CD4-positive, alpha-beta memory T cell (primary cell): ENCODE measurements around the gene CRTAC1. TPM values are rescaled to one million over a fixed set of nuclear protein-coding genes. Genes with fewer than 3 reads are reported as not detected.

Experiments used
- CTCF ChIA-PET: fragments of 350-600 bp; sonication (Branson Sonifier 250); formaldehyde crosslinking; loops from one replicate; lab custom pipeline; 2021; ENCODE audit warnings: inconsistent platforms; ENCODE audit not compliant: partially characterized antibody; lab: Charles Lee
- POLR2A ChIA-PET: fragments of 350-600 bp; sonication (Branson Sonifier 250); formaldehyde crosslinking; loops from one replicate; lab custom pipeline; 2021; ENCODE audit not compliant: partially characterized antibody; lab: Charles Lee
- DNase-seq, 5 donors: peaks; one replicate each; pipeline versions ENCODE4 v3.0.0 to v3.0.0-alpha.2; 2020 to 2022; ENCODE audit warnings: mixed read lengths in 1 of 5
- H3K27ac ChIP-seq: one replicate; pipeline ENCODE4 v1.7.0; 2013; ENCODE audit warnings: low read depth, low read length
- H3K27me3 ChIP-seq: 2 replicates; pipeline ENCODE4 v1.7.0; 2013; ENCODE audit warnings: mild to moderate bottlenecking, low read length, moderate library complexity; ENCODE audit not compliant: insufficient read depth
- H3K36me3 ChIP-seq: 2 replicates; pipeline ENCODE4 v1.7.0; 2013; ENCODE audit warnings: mild to moderate bottlenecking, low read length, moderate library complexity; ENCODE audit not compliant: insufficient read depth
- H3K4me1 ChIP-seq: 2 replicates; pipeline ENCODE4 v1.7.0; 2013; ENCODE audit warnings: mild to moderate bottlenecking, low read length, moderate library complexity; ENCODE audit not compliant: insufficient read depth
- H3K4me3 ChIP-seq, 2 donors: one replicate each; pipeline ENCODE4 v1.7.0; 2013; ENCODE audit warnings: low read length in 2 of 2, mild to moderate bottlenecking in 1 of 2
- H3K9me3 ChIP-seq, 2 donors: one replicate each; pipeline ENCODE4 v1.7.0; 2013; ENCODE audit warnings: low read length in 2 of 2, control low read depth in 1 of 2; ENCODE audit not compliant: control insufficient read depth in 1 of 2
- H3K27ac Mint-ChIP-seq, 7 donors: one replicate each; pipeline ENCODE4 v1.8.0; 2020 to 2021; ENCODE audit warnings: mixed read lengths in 7 of 7, mild to moderate bottlenecking in 6 of 7, inconsistent platforms in 3 of 7, moderate library complexity in 3 of 7
- H3K27me3 Mint-ChIP-seq, 2 donors: one replicate each; pipeline ENCODE4 v1.8.0; 2020 to 2021; ENCODE audit warnings: mixed read lengths in 2 of 2
- H3K36me3 Mint-ChIP-seq, 2 donors: one replicate each; pipeline ENCODE4 v1.8.0; 2020 to 2021; ENCODE audit warnings: mixed read lengths in 2 of 2, inconsistent platforms in 1 of 2, mild to moderate bottlenecking in 1 of 2
- H3K4me1 Mint-ChIP-seq, 4 donors: one replicate each; pipeline ENCODE4 v1.8.0; 2020 to 2021; ENCODE audit warnings: mixed read lengths in 4 of 4, mild to moderate bottlenecking in 1 of 4
- H3K4me3 Mint-ChIP-seq, 8 donors: one replicate each; pipeline ENCODE4 v1.8.0; 2020 to 2021; ENCODE audit warnings: mixed read lengths in 8 of 8, mild to moderate bottlenecking in 7 of 8, moderate library complexity in 6 of 8, inconsistent platforms in 3 of 8
- H3K9me3 Mint-ChIP-seq, 8 donors: one replicate each; pipeline ENCODE4 v1.8.0; 2020 to 2021; ENCODE audit warnings: mixed read lengths in 8 of 8, mild to moderate bottlenecking in 5 of 8, inconsistent platforms in 3 of 8, moderate library complexity in 1 of 8
- intact Hi-C: fragments of 100-400 bp; cut with micrococcal nuclease; formaldehyde crosslinking; loops from one replicate; pipeline ENCODE4 v1.15.1; 2023
- polyA plus RNA-seq, 2 donors: library from polyadenylated mRNA; unstranded; fragments of 300-500 nt; fragmentation: Illumina TruSeq; gene quantifications; one replicate each; pipeline ENCODE4 v1.2.3, GENCODE V29; 2021
- total RNA-seq, 2 experiments: library from RNA; stranded (reverse); gene quantifications; one replicate each; pipeline ENCODE4 v1.2.3, GENCODE V29; 2021

Gene CRTAC1
- total and polyA plus RNA-seq, 4 experiments from 2014 or later, result not detected

- Histone ChIP-seq H3K4me3 (no peak overlapping the region), H3K27me3 (no peaks in the 10 kb centered on the region), H3K27ac (no peak overlapping the region), H3K4me1 (no peaks in the 10 kb centered on the region), H3K9me3 (no peaks in the 10 kb centered on the region), H3K36me3 (no peaks in the 10 kb centered on the region)
- Mint-ChIP-seq H3K27ac (no peak overlapping the region), H3K9me3 (no peaks in the 10 kb centered on the region), H3K36me3 (no peaks in the 10 kb centered on the region), H3K27me3 (peaks cover 1 to 3% of the 10 kb centered on the region in 2 donors), H3K4me1 (no peaks in the 10 kb centered on the region), H3K4me3 (no peak overlapping the region)
- ChIA-PET CTCF (interaction anchor here (1.9 to 11.0 kb wide), 2 partner anchors 84 kb away, joined by 11 to 392 read pairs; no protein-coding TSS in a partner anchor), POLR2A (no interaction called here)
- DNase-seq, result no peak
- intact Hi-C loops, result no loop called here
These were observed 155.0 kb downstream of the CRTAC1 start for GRCh38 chr10:97875391-97875790.

GRCh38 chr10:97874332-97874731 lies 156.1 kb downstream of the CRTAC1 start:
- Histone ChIP-seq H3K4me1 (peaks cover 8% of the 10 kb centered on the region), H3K36me3 (no peaks in the 10 kb centered on the region), H3K27me3 (no peaks in the 10 kb centered on the region), H3K9me3 (no peaks in the 10 kb centered on the region), H3K4me3 (no peak overlapping the region), H3K27ac (no peak overlapping the region)
- H3K36me3 Mint-ChIP-seq, result no peaks in the 10 kb centered on the region
- ChIA-PET POLR2A (no interaction called here), CTCF (interaction anchor here (0.6 to 11.0 kb wide), 3 partner anchors 14 to 171 kb away, joined by 3 to 392 read pairs (median 4); no protein-coding TSS in a partner anchor)
- peaks cover 4 to 6% (median 5%) of the 10 kb centered on the region in 4 donors for H3K4me1 Mint-ChIP-seq
- no peaks in the 10 kb centered on the region for H3K9me3 Mint-ChIP-seq
- no peak overlapping the region for H3K27ac Mint-ChIP-seq
- no peak overlapping the region for H3K4me3 Mint-ChIP-seq
- H3K27me3 Mint-ChIP-seq, result peaks cover 1 to 3% of the 10 kb centered on the region in 2 donors
- DNase-seq, result no peak
- intact Hi-C loops, result no loop called here

DNA sequence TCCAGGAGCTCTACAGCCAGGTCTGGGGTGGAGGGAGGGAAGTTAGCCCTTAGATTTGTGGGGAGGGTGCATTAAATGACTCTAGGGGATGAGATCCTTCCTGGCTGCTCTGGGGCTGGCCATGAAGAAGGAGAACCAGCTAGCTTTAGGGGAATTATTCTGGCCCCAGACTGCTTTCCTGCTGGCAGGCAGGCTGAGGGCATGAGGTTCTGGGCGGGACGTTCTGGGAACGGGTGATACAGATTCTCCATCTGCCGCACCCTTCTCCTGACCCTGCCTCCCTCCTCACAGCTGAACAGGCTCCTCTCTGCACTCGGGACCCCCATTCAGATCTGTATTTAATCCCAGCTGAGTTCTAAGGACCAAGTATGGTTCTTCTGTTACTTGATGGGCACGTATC lies 156.9 kb downstream of the CRTAC1 start:
- H3K36me3 ChIP-seq, result no peaks in the 10 kb centered on the region
- H3K9me3 ChIP-seq, result no peaks in the 10 kb centered on the region
- H3K36me3 Mint-ChIP-seq, result no peaks in the 10 kb centered on the region
- H3K4me3 ChIP-seq, result no peak overlapping the region
- no peaks in the 10 kb centered on the region for H3K27me3 ChIP-seq
- H3K27ac Mint-ChIP-seq, result no peak overlapping the region
- POLR2A ChIA-PET, result no interaction called here
- H3K4me1 Mint-ChIP-seq, result peaks cover 6 to 14% (median 12%) of the 10 kb centered on the region in 4 donors
- CTCF ChIA-PET, result interaction anchor here (1.7 to 11.0 kb wide), 2 partner anchors 15 to 82 kb away, joined by 4 to 392 read pairs; no protein-coding TSS in a partner anchor
- intact Hi-C loops, result no loop called here
- no peak overlapping the region for H3K27ac ChIP-seq
- peaks cover 16% of the 10 kb centered on the region for H3K4me1 ChIP-seq
- no peaks in the 10 kb centered on the region for H3K9me3 Mint-ChIP-seq
- H3K4me3 Mint-ChIP-seq, result no peak overlapping the region
- no peak for DNase-seq
- peaks cover 1 to 3% of the 10 kb centered on the region in 2 donors for H3K27me3 Mint-ChIP-seq

DNA sequence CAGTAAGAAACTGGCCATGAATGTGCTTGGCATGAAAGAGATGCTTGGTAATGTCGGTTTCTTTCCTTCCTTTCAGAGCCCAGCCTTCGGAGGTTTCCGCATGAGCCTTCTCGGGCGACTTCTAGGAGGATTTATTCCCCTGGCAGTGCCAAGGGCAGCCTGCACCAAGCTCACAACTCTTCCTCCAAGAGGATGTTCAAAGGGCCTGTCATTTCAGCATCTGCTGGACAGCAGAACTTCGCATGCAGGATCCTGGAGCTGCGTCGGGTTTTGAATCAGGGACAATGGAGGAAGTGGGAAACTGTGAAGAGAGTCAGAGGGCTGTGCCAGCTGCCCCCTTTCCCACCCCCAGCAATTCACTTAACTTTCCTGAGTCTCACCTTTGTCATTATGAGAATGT lies 159.4 kb downstream of the CRTAC1 start:
- H3K9me3 Mint-ChIP-seq, result no peaks in the 10 kb centered on the region
- CTCF ChIA-PET, result interaction anchor here (1.6 to 11.0 kb wide), 6 partner anchors 10 to 161 kb away, joined by 6 to 392 read pairs (median 24); no protein-coding TSS in a partner anchor
- intact Hi-C loops, result no loop called here
- no peak for DNase-seq
- peaks cover under 1 to 3% of the 10 kb centered on the region in 2 donors for H3K27me3 Mint-ChIP-seq
- Histone ChIP-seq H3K4me3 (no peak overlapping the region), H3K4me1 (peaks cover 16% of the 10 kb centered on the region), H3K9me3 (no peaks in the 10 kb centered on the region), H3K27me3 (no peaks in the 10 kb centered on the region), H3K36me3 (no peaks in the 10 kb centered on the region), H3K27ac (no peak overlapping the region)
- POLR2A ChIA-PET, result interaction anchor here (1.5 to 4.1 kb wide), 2 partner anchors 9 to 78 kb away, joined by 3 to 26 read pairs; no protein-coding TSS in a partner anchor
- H3K4me3 Mint-ChIP-seq, result no peak overlapping the region
- peaks cover 0 to 4% of the 10 kb centered on the region in 2 donors for H3K36me3 Mint-ChIP-seq
- H3K4me1 Mint-ChIP-seq, result peaks cover 6 to 14% (median 12%) of the 10 kb centered on the region in 4 donors
- H3K27ac Mint-ChIP-seq, result no peak overlapping the region

DNA sequence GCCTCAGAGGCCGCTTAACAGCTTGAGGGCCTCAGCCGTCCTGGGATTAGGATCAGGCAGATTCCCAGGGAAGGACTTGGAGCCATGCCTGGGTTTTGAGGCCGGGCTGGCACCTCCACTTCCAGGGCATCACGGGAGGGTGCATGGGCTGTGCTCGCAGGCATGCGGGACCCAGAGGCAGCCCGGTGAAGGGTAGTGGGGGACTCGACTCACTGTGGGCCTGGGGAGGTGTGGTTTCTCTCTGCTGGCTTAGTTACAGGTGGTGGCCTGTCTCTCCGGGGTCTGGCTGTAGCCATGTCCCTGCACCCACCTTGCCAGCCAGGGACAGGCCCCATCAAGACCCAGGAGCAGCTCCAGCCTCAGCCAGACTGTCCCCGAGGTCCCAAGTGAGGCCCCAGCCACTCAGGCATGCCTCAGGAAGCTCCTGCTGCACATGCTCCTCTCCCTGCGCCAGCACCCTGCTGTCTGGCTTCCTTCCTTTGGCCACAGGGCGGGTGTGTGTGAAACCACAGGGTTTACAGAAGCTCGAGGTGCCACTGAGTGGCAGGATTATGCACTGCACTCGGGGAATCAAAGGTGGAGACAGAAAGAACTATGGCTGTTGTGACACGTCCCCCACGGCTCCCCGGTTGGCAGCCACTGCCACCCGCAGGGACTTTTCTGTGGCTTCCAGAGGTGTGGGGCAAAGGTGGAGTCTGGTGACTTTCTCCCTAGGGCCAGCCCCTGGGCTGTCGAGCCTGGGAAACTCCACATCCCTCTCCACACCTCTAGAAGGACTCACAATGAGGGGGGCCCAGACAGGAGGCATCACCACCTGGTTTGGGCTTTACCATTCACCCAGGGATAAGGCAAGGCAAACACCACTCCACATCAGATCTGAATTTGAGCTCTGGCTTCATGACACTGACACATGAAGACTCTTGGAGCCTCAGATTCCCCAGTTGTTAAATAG lies 161.1 kb downstream of the CRTAC1 start:
- H3K27ac Mint-ChIP-seq, result peak overlapping the region; percentile 55 to 87 (median 71)

DNA sequence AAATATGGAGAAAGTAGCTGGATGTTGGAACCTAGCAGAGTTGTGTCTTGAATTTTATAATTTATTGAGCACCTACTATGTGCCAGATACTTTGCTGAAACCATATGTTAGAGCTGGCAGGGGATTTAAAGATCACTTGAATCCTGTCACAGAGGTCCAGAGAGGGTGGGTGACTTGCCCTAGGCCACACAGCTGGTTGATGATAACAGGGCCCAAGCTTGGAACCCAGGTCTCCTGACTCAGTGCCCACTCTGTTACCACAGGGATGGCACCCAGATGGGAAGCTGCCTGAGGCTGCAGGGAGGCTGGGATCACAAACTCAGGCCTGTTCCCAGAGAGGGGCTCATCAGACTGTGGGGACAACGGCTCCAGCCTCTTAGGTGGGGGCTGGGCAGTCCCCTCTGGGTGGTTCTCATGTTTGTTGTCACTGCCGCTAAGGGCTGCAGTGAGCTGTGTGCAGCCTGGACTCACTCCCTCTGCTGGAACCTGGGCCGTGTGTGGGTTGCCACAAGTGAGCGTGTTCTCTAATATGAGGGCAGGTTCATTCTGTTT lies 162.2 kb downstream of the CRTAC1 start:
- no peaks in the 10 kb centered on the region for H3K27me3 Mint-ChIP-seq
- POLR2A ChIA-PET, result interaction anchor here (1.2 to 4.2 kb wide), 6 partner anchors 17 to 266 kb away, joined by 3 to 56 read pairs (median 10); partner anchors contain the start of genes GOLGA7B, R3HCC1L and ZFYVE27

More for the DNA sequence above, 161.1 kb downstream of the CRTAC1 start:
- DNase-seq, result peak; percentile 82 to 87 (median 83)
- POLR2A ChIA-PET, result interaction anchor here (1.0 to 4.2 kb wide), 8 partner anchors 8 to 265 kb away, joined by 3 to 56 read pairs (median 8); partner anchors contain the start of genes GOLGA7B, R3HCC1L and ZFYVE27
- Mint-ChIP-seq H3K36me3 (peaks cover 8 to 14% of the 10 kb centered on the region in 2 donors), H3K4me3 (peak overlapping the region in 4 of 8 donors; percentile 4 to 64 (median 41)), H3K27me3 (no peaks in the 10 kb centered on the region), H3K9me3 (no peaks in the 10 kb centered on the region), H3K4me1 (peaks cover 6 to 14% (median 12%) of the 10 kb centered on the region in 4 donors)
- Histone ChIP-seq H3K4me1 (peaks cover 16% of the 10 kb centered on the region), H3K9me3 (no peaks in the 10 kb centered on the region), H3K36me3 (no peaks in the 10 kb centered on the region), H3K27ac (no peak overlapping the region), H3K4me3 (no peak overlapping the region), H3K27me3 (no peaks in the 10 kb centered on the region)
- intact Hi-C loops, result loop anchor here (1.0 kb wide), 7 partner anchors 19 to 193 kb away; partner anchors contain the start of gene ZFYVE27
- CTCF ChIA-PET, result interaction anchor here (0.6 to 11.0 kb wide), 28 partner anchors 7 to 193 kb away, joined by 3 to 392 read pairs (median 5); partner anchors contain the start of genes AVPI1, GOLGA7B and ZFYVE27

More for the DNA sequence above, 162.2 kb downstream of the CRTAC1 start:
- intact Hi-C loops, result no loop called here
- H3K4me3 Mint-ChIP-seq, result no peak overlapping the region
- Histone ChIP-seq H3K4me1 (peaks cover 16% of the 10 kb centered on the region), H3K36me3 (no peaks in the 10 kb centered on the region), H3K27ac (no peak overlapping the region), H3K27me3 (no peaks in the 10 kb centered on the region), H3K4me3 (no peak overlapping the region), H3K9me3 (no peaks in the 10 kb centered on the region)
- H3K27ac Mint-ChIP-seq, result peak overlapping the region in 3 of 7 donors; percentile 16 to 68 (median 43)
- H3K9me3 Mint-ChIP-seq, result no peaks in the 10 kb centered on the region
- H3K4me1 Mint-ChIP-seq, result peaks cover 6 to 14% (median 12%) of the 10 kb centered on the region in 4 donors
- CTCF ChIA-PET, result interaction anchor here (0.8 to 11.0 kb wide), 17 partner anchors 8 to 192 kb away, joined by 3 to 392 read pairs (median 7); partner anchors contain the start of gene GOLGA7B
- no peak for DNase-seq
- H3K36me3 Mint-ChIP-seq, result peaks cover 8 to 21% of the 10 kb centered on the region in 2 donors
